ENCODE data around the gene GLT8D2. TPM values are rescaled to one million over a fixed set of nuclear protein-coding genes. Genes with fewer than 3 reads are reported as not detected.

The GLT8D2 gene
- total and polyA plus RNA-seq, 4 donors, result 14.2 to 86.8 (median 37.0) TPM

GRCh38 chr12:103965255-103965589 lies 84.8 kb downstream of the GLT8D2 start:
- Histone ChIP-seq H3K4me3 (ENCODE audit: low read depth, low read length) (peak overlapping the region; percentile 82), H3K27me3 (ENCODE audit: control insufficient read depth, insufficient read depth, low read length) (no peaks in the 10 kb centered on the region), H3K27ac (ENCODE audit: low read depth, low read length) (peak overlapping the region; percentile 95), H3K9me3 (ENCODE audit: control insufficient read depth, insufficient read depth, low read length) (no peaks in the 10 kb centered on the region), H3K4me1 (ENCODE audit: control insufficient read depth, insufficient read depth, low read length) (peaks cover 6% of the 10 kb centered on the region), H3K36me3 (ENCODE audit: control insufficient read depth, insufficient read depth, low read length) (peaks cover 2% of the 10 kb centered on the region)
- 0% methylated on average over 1 of the region's 11 CpGs for WGBS (ENCODE audit: insufficient coverage)
- no peak for DNase-seq (ENCODE audit: low read depth in 4 of 6, low spot score in 6 of 6)

- peak overlapping the region; percentile 95 for H3K27ac ChIP-seq (ENCODE audit: low read depth, low read length)
- H3K27me3 ChIP-seq (ENCODE audit: control insufficient read depth, insufficient read depth, low read length), result no peaks in the 10 kb centered on the region
- DNase-seq (ENCODE audit: low read depth in 4 of 6, low spot score in 6 of 6), result no peak
- WGBS (ENCODE audit: insufficient coverage), result no CpG with 5 or more reads among the region's 3 CpGs
- H3K36me3 ChIP-seq (ENCODE audit: control insufficient read depth, insufficient read depth, low read length), result no peaks in the 10 kb centered on the region
- peaks cover 6% of the 10 kb centered on the region for H3K4me1 ChIP-seq (ENCODE audit: control insufficient read depth, insufficient read depth, low read length)
- H3K9me3 ChIP-seq (ENCODE audit: control insufficient read depth, insufficient read depth, low read length), result no peaks in the 10 kb centered on the region
- peak overlapping the region; percentile 82 for H3K4me3 ChIP-seq (ENCODE audit: low read depth, low read length)
These were observed 85.2 kb downstream of the GLT8D2 start for GRCh38 chr12:103964805-103965204.

DNA sequence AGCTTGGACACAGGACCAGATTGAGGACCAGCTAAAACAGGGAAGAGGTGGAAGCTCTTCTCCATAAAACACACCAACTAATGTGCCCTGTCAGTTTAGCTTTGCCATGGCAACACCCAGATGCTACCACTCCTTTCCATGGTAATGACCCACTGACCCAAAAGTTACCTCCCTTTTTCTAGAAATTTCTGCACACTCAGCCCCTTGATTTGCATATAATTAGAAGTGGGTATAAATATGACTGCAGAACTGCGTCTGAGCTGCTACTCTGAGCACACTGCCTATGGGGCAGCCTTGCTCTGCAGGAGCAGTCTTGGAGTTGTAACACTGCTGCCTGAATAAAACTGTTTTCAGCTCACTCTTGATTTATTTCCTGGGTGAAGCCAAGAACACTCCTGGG lies 87.5 kb downstream of the GLT8D2 start:
- Histone ChIP-seq H3K9me3 (ENCODE audit: control insufficient read depth, insufficient read depth, low read length) (no peaks in the 10 kb centered on the region), H3K36me3 (ENCODE audit: control insufficient read depth, insufficient read depth, low read length) (no peaks in the 10 kb centered on the region), H3K27me3 (ENCODE audit: control insufficient read depth, insufficient read depth, low read length) (no peaks in the 10 kb centered on the region), H3K27ac (ENCODE audit: low read depth, low read length) (no peak overlapping the region), H3K4me3 (ENCODE audit: low read depth, low read length) (no peak overlapping the region), H3K4me1 (ENCODE audit: control insufficient read depth, insufficient read depth, low read length) (peaks cover 9% of the 10 kb centered on the region)
- 50% methylated on average over 1 of the region's 1 CpG for WGBS (ENCODE audit: insufficient coverage)
- no peak for DNase-seq (ENCODE audit: low read depth in 4 of 6, low spot score in 6 of 6)

GRCh38 chr12:103960616-103961227 lies 89.3 kb downstream of the GLT8D2 start:
- Histone ChIP-seq H3K9me3 (ENCODE audit: control insufficient read depth, insufficient read depth, low read length) (no peaks in the 10 kb centered on the region), H3K4me3 (ENCODE audit: low read depth, low read length) (no peak overlapping the region), H3K36me3 (ENCODE audit: control insufficient read depth, insufficient read depth, low read length) (no peaks in the 10 kb centered on the region), H3K27me3 (ENCODE audit: control insufficient read depth, insufficient read depth, low read length) (no peaks in the 10 kb centered on the region), H3K4me1 (ENCODE audit: control insufficient read depth, insufficient read depth, low read length) (peaks cover 17% of the 10 kb centered on the region), H3K27ac (ENCODE audit: low read depth, low read length) (no peak overlapping the region)
- DNase-seq (ENCODE audit: low read depth in 4 of 6, low spot score in 6 of 6), result no peak
- 93% methylated on average over 2 of the region's 7 CpGs for WGBS (ENCODE audit: insufficient coverage)

DNA sequence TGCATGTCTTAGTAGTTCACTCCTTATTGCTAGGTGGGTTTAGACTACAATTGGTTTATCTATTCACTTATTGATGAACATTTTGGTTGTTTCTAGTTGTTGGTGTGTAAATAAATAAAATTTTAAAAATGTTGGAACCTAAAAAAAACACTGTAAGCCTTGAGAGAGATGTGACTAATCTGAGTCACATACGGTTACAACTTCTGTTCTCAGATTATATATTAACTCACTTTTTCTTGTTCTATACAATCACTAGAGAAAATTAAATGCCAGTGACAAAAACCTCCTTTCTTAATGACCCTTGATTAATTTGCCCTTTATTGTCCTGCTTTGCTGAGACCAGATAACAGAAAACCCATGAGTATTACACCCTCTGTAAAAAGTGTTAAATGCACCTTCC lies 91.4 kb downstream of the GLT8D2 start:
- DNase-seq (ENCODE audit: low read depth in 4 of 6, low spot score in 6 of 6), result no peak
- Histone ChIP-seq H3K27ac (ENCODE audit: low read depth, low read length) (no peak overlapping the region), H3K27me3 (ENCODE audit: control insufficient read depth, insufficient read depth, low read length) (no peaks in the 10 kb centered on the region), H3K4me3 (ENCODE audit: low read depth, low read length) (no peak overlapping the region), H3K9me3 (ENCODE audit: control insufficient read depth, insufficient read depth, low read length) (no peaks in the 10 kb centered on the region), H3K36me3 (ENCODE audit: control insufficient read depth, insufficient read depth, low read length) (no peaks in the 10 kb centered on the region), H3K4me1 (ENCODE audit: control insufficient read depth, insufficient read depth, low read length) (peaks cover 17% of the 10 kb centered on the region)
- WGBS (ENCODE audit: insufficient coverage), result no CpG with 5 or more reads among the region's 1 CpG

- peaks cover 17% of the 10 kb centered on the region for H3K4me1 ChIP-seq (ENCODE audit: control insufficient read depth, insufficient read depth, low read length)
- no peaks in the 10 kb centered on the region for H3K27me3 ChIP-seq (ENCODE audit: control insufficient read depth, insufficient read depth, low read length)
- H3K9me3 ChIP-seq (ENCODE audit: control insufficient read depth, insufficient read depth, low read length), result no peaks in the 10 kb centered on the region
- DNase-seq (ENCODE audit: low read depth in 4 of 6, low spot score in 6 of 6), result no peak
- no CpG with 5 or more reads among the region's 7 CpGs for whole genome bisulfite sequencing (ENCODE audit: insufficient coverage)
- peak overlapping the region; percentile 98 for H3K27ac ChIP-seq (ENCODE audit: low read depth, low read length)
- no peaks in the 10 kb centered on the region for H3K36me3 ChIP-seq (ENCODE audit: control insufficient read depth, insufficient read depth, low read length)
- H3K4me3 ChIP-seq (ENCODE audit: low read depth, low read length), result peak overlapping the region; percentile 75
These were observed 92.1 kb downstream of the GLT8D2 start for GRCh38 chr12:103957865-103958388.

GRCh38 chr12:103956509-103957027 lies 93.4 kb downstream of the GLT8D2 start:
- H3K36me3 ChIP-seq (ENCODE audit: control insufficient read depth, insufficient read depth, low read length), result peaks cover 4% of the 10 kb centered on the region
- no peak for DNase-seq (ENCODE audit: low read depth in 4 of 6, low spot score in 6 of 6)
- H3K27me3 ChIP-seq (ENCODE audit: control insufficient read depth, insufficient read depth, low read length), result no peaks in the 10 kb centered on the region
- H3K4me1 ChIP-seq (ENCODE audit: control insufficient read depth, insufficient read depth, low read length), result peaks cover 17% of the 10 kb centered on the region
- peak overlapping the region; percentile 75 for H3K4me3 ChIP-seq (ENCODE audit: low read depth, low read length)
- peak overlapping the region; percentile 98 for H3K27ac ChIP-seq (ENCODE audit: low read depth, low read length)
- no peaks in the 10 kb centered on the region for H3K9me3 ChIP-seq (ENCODE audit: control insufficient read depth, insufficient read depth, low read length)
- WGBS (ENCODE audit: insufficient coverage), result 0% methylated on average over 31 of the region's 31 CpGs

GRCh38 chr12:103955811-103956508 lies 94.0 kb downstream of the GLT8D2 start:
- Histone ChIP-seq H3K9me3 (ENCODE audit: control insufficient read depth, insufficient read depth, low read length) (no peaks in the 10 kb centered on the region), H3K27ac (ENCODE audit: low read depth, low read length) (peak overlapping the region; percentile 98), H3K36me3 (ENCODE audit: control insufficient read depth, insufficient read depth, low read length) (peaks cover 4% of the 10 kb centered on the region), H3K4me1 (ENCODE audit: control insufficient read depth, insufficient read depth, low read length) (peaks cover 17% of the 10 kb centered on the region), H3K4me3 (ENCODE audit: low read depth, low read length) (peak overlapping the region; percentile 75), H3K27me3 (ENCODE audit: control insufficient read depth, insufficient read depth, low read length) (no peaks in the 10 kb centered on the region)
- 7% methylated on average over 7 of the region's 7 CpGs for WGBS (ENCODE audit: insufficient coverage)
- peak in 2 of 6 donors; percentile 15 to 26 for DNase-seq (ENCODE audit: low read depth in 4 of 6, low spot score in 6 of 6)

DNA sequence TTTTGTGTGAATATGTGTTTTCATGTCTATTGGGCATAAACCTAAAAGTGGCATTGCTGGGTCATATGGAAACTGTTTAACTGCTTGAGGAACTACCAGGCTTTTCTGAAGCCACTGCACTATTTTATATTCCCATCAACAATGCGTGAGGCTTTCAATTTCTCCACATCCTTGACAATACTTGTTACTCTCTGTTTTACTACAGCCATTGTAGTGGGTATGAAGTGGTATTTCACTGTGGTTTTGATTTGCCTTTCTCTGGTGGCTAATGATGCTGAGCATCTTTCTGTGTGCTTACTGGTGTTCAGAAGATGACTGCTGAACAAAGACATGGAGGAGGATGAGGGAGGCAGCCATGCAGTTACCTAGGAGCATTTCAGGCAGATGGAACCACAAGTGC lies 97.5 kb downstream of the GLT8D2 start:
- Histone ChIP-seq H3K27ac (ENCODE audit: low read depth, low read length) (no peak overlapping the region), H3K4me1 (ENCODE audit: control insufficient read depth, insufficient read depth, low read length) (peaks cover 15% of the 10 kb centered on the region), H3K4me3 (ENCODE audit: low read depth, low read length) (no peak overlapping the region), H3K9me3 (ENCODE audit: control insufficient read depth, insufficient read depth, low read length) (no peaks in the 10 kb centered on the region), H3K36me3 (ENCODE audit: control insufficient read depth, insufficient read depth, low read length) (peaks cover 10% of the 10 kb centered on the region), H3K27me3 (ENCODE audit: control insufficient read depth, insufficient read depth, low read length) (no peaks in the 10 kb centered on the region)
- no CpG with 5 or more reads among the region's 1 CpG for WGBS (ENCODE audit: insufficient coverage)
- no peak for DNase-seq (ENCODE audit: low read depth in 4 of 6, low spot score in 6 of 6)

All from spinal cord (tissue), 10 donors.